ENCODE data around the gene AGBL4.

The AGBL4 gene

GRCh38 chr1:48673332-48674105 lies 1350.2 kb downstream of the AGBL4 start:
- no peak for TF ChIP-seq TEAD4 (IDR thresholded peaks at IDR 0.05)

GRCh38 chr1:48671578-48671977 lies 1352.2 kb downstream of the AGBL4 start:
- TF ChIP-seq EGR1 (IDR thresholded peaks at IDR 0.05) (no peak), RAD21 (IDR thresholded peaks at IDR 0.05; ENCODE audit: low read depth) (no peak), NFIC (IDR thresholded peaks at IDR 0.05) (no peak), YY1 (IDR thresholded peaks at IDR 0.05; ENCODE audit: low read depth) (no peak)

DNA sequence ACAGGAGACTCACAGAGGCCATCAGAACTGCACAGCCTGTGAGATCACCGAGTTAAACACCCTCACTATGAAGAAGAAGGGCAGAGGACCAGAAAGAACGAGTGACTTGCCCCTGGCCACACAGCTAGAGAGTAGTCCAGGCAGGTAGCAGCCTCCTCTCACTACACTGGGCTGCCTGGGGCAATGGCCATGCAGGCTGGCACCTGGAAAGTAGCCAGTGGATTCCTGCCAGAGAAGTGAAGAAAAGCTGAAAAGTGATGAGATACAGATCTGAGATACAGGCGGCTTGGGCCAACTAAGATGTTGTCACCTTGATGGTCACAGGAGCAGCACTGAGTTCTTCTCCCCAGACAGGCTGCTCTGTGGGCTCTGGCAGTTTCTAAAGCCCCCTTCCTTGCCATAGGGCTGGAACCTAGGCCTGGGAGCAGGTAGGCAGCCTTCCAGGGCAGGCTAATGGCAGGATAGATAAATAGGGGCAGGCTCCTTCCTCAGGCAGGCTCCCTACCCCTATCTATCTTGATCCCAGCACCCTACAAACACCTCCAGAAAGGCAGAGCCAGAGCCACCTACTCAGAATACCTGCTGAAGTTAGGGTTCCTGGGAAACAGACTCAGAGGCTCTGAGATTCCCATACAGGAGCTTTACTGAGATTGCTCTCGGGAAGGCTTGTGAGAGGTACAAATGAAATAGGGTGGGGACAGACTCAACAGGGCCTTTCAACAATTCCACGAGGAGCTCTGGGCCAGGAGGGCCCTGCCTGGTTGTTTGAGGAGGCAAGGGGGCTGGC lies 1353.3 kb downstream of the AGBL4 start:
- TF ChIP-seq RAD21 (IDR thresholded peaks at IDR 0.05; ENCODE audit: low read depth), result no peak

DNA sequence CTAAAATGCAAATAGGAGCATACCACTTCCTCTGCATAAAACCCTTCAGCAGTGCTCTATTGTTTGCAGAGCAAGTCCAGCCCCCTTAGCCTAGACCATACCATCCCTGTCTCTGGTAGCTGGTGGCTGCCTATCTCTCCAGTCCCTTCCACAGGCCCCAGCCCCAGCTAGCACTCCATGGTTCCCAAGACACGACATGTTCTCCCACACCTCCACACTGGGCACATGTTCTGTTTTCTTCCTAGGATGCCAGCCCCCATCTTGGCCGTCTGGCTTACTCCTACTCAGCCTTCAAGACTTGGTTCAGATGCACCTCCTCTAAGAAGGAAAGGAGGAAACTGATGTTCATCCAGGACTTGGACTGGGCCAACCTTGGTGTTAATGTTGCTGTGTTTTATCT lies 1355.4 kb downstream of the AGBL4 start:
- TF ChIP-seq EP300 (IDR thresholded peaks at IDR 0.05; ENCODE audit: borderline replicate concordance) (no peak), RAD21 (IDR thresholded peaks at IDR 0.05; ENCODE audit: low read depth) (no peak), TEAD4 (IDR thresholded peaks at IDR 0.05) (no peak)
- TF ChIP-seq, protein P1, sequence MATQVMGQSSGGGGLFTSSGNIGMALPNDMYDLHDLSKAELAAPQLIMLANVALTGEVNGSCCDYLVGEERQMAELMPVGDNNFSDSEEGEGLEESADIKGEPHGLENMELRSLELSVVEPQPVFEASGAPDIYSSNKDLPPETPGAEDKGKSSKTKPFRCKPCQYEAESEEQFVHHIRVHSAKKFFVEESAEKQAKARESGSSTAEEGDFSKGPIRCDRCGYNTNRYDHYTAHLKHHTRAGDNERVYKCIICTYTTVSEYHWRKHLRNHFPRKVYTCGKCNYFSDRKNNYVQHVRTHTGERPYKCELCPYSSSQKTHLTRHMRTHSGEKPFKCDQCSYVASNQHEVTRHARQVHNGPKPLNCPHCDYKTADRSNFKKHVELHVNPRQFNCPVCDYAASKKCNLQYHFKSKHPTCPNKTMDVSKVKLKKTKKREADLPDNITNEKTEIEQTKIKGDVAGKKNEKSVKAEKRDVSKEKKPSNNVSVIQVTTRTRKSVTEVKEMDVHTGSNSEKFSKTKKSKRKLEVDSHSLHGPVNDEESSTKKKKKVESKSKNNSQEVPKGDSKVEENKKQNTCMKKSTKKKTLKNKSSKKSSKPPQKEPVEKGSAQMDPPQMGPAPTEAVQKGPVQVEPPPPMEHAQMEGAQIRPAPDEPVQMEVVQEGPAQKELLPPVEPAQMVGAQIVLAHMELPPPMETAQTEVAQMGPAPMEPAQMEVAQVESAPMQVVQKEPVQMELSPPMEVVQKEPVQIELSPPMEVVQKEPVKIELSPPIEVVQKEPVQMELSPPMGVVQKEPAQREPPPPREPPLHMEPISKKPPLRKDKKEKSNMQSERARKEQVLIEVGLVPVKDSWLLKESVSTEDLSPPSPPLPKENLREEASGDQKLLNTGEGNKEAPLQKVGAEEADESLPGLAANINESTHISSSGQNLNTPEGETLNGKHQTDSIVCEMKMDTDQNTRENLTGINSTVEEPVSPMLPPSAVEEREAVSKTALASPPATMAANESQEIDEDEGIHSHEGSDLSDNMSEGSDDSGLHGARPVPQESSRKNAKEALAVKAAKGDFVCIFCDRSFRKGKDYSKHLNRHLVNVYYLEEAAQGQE (IDR thresholded peaks at IDR 0.05; ENCODE audit: low read depth), result no peak

GRCh38 chr1:48667782-48668181 lies 1356.0 kb downstream of the AGBL4 start:
- TF ChIP-seq ZBTB7A (IDR thresholded peaks at IDR 0.05; ENCODE audit: low read depth) (no peak), CREB1 (IDR thresholded peaks at IDR 0.05; ENCODE audit: low read depth) (no peak), EGR1 (IDR thresholded peaks at IDR 0.05) (no peak), TAF1 (IDR thresholded peaks at IDR 0.05; ENCODE audit: low read depth) (no peak), TCF12 (IDR thresholded peaks at IDR 0.05; ENCODE audit: low read depth) (no peak), USF1 (IDR thresholded peaks at IDR 0.05) (no peak)
- TF ChIP-seq, protein P1 (IDR thresholded peaks at IDR 0.05; ENCODE audit: low read depth), result no peak

DNA sequence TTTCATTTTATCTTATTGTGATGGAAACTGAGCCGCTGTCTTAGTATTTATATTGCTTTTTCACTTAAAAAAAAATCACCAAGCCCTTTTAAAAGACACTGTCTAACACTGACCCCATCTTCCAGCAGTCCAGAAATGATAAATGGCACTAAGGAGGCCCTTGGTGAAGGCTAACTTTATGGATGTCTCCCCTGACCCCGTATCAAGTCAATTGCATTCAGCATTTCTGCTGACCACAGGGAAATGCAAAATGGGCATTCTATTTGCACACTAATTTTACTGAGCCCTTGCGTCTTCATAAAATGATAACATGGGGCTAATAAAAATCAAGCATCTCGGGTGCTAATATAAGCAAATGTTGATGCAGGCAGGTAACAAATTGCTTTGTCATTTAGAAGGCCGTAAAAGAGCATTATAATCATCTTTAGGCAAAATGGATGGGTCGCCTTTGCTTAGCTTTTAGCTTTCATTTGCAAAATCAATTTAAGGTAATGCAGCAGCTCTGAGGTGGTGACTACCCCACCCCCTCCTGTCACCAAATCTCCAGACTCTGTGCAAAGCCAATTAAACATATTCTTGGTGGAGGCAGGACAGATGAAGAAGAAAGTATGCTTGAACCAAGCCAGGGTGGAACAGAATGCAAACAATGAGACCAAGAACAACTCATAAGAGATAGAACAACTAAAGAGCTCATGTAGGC lies 1357.9 kb downstream of the AGBL4 start:
- TF ChIP-seq TEAD4 (IDR thresholded peaks at IDR 0.05) (no peak), USF1 (IDR thresholded peaks at IDR 0.05) (no peak), RAD21 (IDR thresholded peaks at IDR 0.05; ENCODE audit: low read depth) (no peak), EGR1 (IDR thresholded peaks at IDR 0.05) (no peak), TCF12 (IDR thresholded peaks at IDR 0.05; ENCODE audit: low read depth) (no peak), EP300 (IDR thresholded peaks at IDR 0.05; ENCODE audit: borderline replicate concordance) (no peak), YY1 (IDR thresholded peaks at IDR 0.05; ENCODE audit: low read depth) (no peak), ZBTB7A (IDR thresholded peaks at IDR 0.05; ENCODE audit: low read depth) (no peak), FOXM1 (IDR thresholded peaks at IDR 0.05; ENCODE audit: borderline replicate concordance, low read depth) (no peak)

- TF ChIP-seq, protein P2, sequence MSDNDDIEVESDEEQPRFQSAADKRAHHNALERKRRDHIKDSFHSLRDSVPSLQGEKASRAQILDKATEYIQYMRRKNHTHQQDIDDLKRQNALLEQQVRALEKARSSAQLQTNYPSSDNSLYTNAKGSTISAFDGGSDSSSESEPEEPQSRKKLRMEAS (IDR thresholded peaks at IDR 0.05), result no peak
- no peak for TF ChIP-seq TCF12 (IDR thresholded peaks at IDR 0.05; ENCODE audit: low read depth)
- TF ChIP-seq FOXM1 (IDR thresholded peaks at IDR 0.05; ENCODE audit: borderline replicate concordance, low read depth), result no peak
- no peak for TF ChIP-seq YY1 (IDR thresholded peaks at IDR 0.05; ENCODE audit: low read depth)
- no peak for TF ChIP-seq CREB1 (IDR thresholded peaks at IDR 0.05; ENCODE audit: low read depth)
- TF ChIP-seq TAF1 (IDR thresholded peaks at IDR 0.05; ENCODE audit: low read depth), result no peak
- no peak for TF ChIP-seq EP300 (IDR thresholded peaks at IDR 0.05; ENCODE audit: borderline replicate concordance)
- TF ChIP-seq TEAD4 (IDR thresholded peaks at IDR 0.05), result no peak
- TF ChIP-seq ZBTB7A (IDR thresholded peaks at IDR 0.05; ENCODE audit: low read depth), result no peak
- no peak for TF ChIP-seq USF1 (IDR thresholded peaks at IDR 0.05)
- no peak for TF ChIP-seq RAD21 (IDR thresholded peaks at IDR 0.05; ENCODE audit: low read depth)
- TF ChIP-seq CEBPB (IDR thresholded peaks at IDR 0.05), result no peak
- no peak for TF ChIP-seq NFIC (IDR thresholded peaks at IDR 0.05)
- TF ChIP-seq EGR1 (IDR thresholded peaks at IDR 0.05), result no peak
- TF ChIP-seq, protein P1 (IDR thresholded peaks at IDR 0.05; ENCODE audit: low read depth), result no peak
These were observed 1361.9 kb downstream of the AGBL4 start for GRCh38 chr1:48661726-48662463.

Data from Ishikawa (cell line).